Retinal pigment epithelial cell (primary cell): ENCODE measurements around the gene LRRC4C.

Experiments used
- DNase-seq: peaks from one replicate; pipeline ENCODE4 v3.0.0-alpha.2; 2010; ENCODE audit warnings: low read depth
- H3K4me3 ChIP-seq: 2 replicates; pipeline ENCODE4 v1.5.1; 2011; ENCODE audit warnings: mild to moderate bottlenecking, low read length, control low read depth, moderate library complexity
- CTCF ChIP-seq: conservative IDR thresholded peaks from 2 replicates; pipeline ENCODE4 v1.5.1; 2011; ENCODE audit warnings: low read depth, low read length, control low read depth, inconsistent platforms

The LRRC4C gene

GRCh38 chr11:40295466-40295865 lies 1164.0 kb downstream of the LRRC4C start:
- DNase-seq, result no peak
- no peak overlapping the region for H3K4me3 ChIP-seq
- TF ChIP-seq CTCF, result no peak

DNA sequence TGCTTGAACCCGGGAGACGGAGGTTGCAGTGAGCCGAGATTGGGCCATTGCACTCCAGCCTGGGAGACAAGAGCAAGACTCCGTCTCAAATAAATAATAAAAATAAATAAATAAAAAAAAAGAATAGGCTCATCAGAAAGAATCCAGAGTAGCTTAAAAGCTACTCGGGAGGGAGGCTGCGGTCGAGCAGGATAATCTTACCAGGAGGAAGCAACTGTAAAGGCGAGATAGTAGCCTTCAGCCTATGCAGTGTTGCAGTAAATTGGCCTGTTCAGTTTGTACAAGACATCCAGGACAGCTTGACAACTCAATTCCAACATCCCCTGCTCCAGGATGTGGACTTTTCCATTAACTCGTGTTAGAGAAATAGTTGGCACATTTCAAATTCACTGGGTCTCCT lies 1164.7 kb downstream of the LRRC4C start:
- DNase-seq, result no peak
- no peak overlapping the region for H3K4me3 ChIP-seq
- TF ChIP-seq CTCF, result no peak

DNA sequence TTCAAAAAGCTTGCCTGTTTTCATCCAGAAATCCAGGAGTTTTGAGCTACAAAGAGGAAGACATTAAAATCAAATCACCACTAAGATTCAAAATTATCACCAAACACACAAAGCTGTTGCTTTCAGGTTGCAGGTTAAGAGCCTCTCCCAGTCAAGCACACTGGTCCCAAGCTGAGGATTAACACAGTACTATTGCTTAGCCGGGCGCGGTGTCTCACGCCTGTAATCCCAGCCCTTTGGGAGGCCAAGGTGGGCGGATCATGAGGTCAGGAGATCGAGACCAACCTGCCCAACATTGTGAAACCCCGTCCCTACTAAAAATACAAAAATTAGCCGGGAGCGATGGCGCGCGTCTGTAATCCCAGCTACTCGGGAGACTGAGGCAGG lies 1165.1 kb downstream of the LRRC4C start:
- DNase-seq, result no peak
- no peak for TF ChIP-seq CTCF
- H3K4me3 ChIP-seq, result no peak overlapping the region

GRCh38 chr11:40293655-40294348 lies 1165.7 kb downstream of the LRRC4C start:
- peak overlapping the region; percentile 77 for H3K4me3 ChIP-seq

GRCh38 chr11:40292721-40293508 lies 1166.5 kb downstream of the LRRC4C start:
- no peak for TF ChIP-seq CTCF
- H3K4me3 ChIP-seq, result peak overlapping the region; percentile 77
- DNase-seq, result no peak

More at GRCh38 chr11:40293655-40294348, 1165.7 kb downstream of the LRRC4C start:
- TF ChIP-seq CTCF, result peak; percentile 97
- peak; percentile 73 for DNase-seq

DNA sequence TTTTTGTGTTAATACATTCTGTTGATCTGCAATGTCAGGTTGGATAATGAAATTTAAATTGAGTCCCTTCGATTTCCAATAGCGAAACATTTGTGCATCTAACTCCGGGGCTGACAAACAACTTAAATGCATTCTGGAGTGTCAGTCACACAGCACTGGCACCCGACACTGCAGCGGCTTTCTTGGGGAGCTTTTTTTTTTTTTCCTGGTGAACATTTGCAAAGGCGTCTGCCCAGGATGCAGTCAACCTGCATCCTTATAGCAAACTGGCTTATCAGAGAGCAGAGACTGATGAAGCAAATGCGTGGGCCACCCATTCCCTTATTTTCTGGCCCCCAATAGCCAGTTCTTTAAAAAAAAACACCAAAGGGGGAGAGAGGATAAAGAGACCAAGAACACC lies 1167.7 kb downstream of the LRRC4C start:
- DNase-seq, result no peak
- no peak overlapping the region for H3K4me3 ChIP-seq
- no peak for TF ChIP-seq CTCF

DNA sequence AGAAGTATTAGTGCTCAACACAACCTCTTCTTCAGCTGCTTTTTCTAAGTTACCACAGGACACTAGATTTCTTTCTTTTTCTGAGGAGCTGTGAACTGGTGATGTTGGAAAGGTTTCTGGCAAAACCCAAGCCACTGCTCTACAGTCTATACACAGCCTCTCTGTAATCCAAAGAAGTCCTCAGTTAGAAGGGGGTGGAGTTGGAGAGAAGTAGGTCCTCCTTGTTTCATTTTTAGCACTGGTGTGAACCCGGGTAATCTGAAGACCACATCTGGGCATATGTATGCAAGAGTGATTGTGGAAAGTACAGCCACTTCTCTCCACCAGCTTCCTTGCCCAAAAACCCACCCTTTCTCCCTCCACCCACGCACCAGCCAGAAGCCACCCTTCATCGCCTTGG lies 1168.1 kb downstream of the LRRC4C start:
- TF ChIP-seq CTCF, result no peak
- no peak for DNase-seq
- H3K4me3 ChIP-seq, result no peak overlapping the region
